Nephron (organoid): Measurements from ENCODE around the gene IKZF4.
"Not testable (repeated sequence)": the region's sequence is repeated elsewhere in the genome, so short reads cannot be mapped to it uniquely, and the experiment has no call there.

Experiments used
- H3K27ac Mint-ChIP-seq, 3 experiments: 2 replicates each; pipeline ENCODE4 v1.8.0; 2020; ENCODE audit warnings: mixed read lengths in 3 of 3, mild to moderate bottlenecking in 2 of 3, moderate library complexity in 1 of 3
- H3K27me3 Mint-ChIP-seq: 2 replicates; pipeline ENCODE4 v1.8.0; 2021; ENCODE audit warnings: low read depth, mild to moderate bottlenecking, moderate library complexity, mixed read lengths
- H3K36me3 Mint-ChIP-seq: 2 replicates; pipeline ENCODE4 v1.8.0; 2020; ENCODE audit warnings: low read depth, mixed read lengths
- H3K4me1 Mint-ChIP-seq: 2 replicates; pipeline ENCODE4 v1.8.0; 2020; ENCODE audit warnings: mixed read lengths
- H3K4me3 Mint-ChIP-seq, 3 experiments: 2 replicates each; pipeline ENCODE4 v1.8.0; 2020; ENCODE audit warnings: mild to moderate bottlenecking in 3 of 3, mixed read lengths in 3 of 3, moderate library complexity in 2 of 3
- H3K9me3 Mint-ChIP-seq: 2 replicates; pipeline ENCODE4 v1.8.0; 2020; ENCODE audit warnings: mixed read lengths
- TF ChIP-seq, protein P1 (sequence below), 3 experiments: fragments of 200-600 bp; sonication (generic); IDR thresholded peaks; one replicate each; pipeline ENCODE4 v1.5.0; 2021; ENCODE audit warnings: antibody characterized with exemption in 3 of 3; ENCODE audit not compliant: unreplicated experiment in 3 of 3

The IKZF4 gene

DNA sequence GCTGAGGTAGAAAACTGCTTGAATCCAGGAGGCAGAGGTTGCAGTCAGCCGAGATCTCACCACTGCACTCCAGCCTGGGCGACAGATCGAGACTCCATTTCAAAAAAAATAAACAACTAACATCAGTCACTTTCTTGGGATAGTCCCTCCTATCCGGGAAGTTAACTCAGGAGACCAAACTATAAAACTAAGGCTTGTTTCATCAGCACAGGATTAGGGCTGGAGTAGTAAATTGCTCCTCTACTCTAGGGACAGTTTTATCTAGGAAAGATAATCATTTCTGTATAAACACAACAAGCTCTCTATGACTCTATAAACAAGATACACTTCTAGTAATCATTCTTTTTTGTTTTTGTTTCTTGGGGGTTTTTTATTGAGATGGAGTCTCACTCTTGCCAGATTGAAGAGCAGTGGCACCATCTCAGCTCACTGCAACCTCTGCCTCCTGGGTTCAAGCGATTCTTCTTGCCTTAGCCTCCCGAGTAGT lies 32.6 kb downstream of the IKZF4 start:
- no peak overlapping the region for H3K4me3 Mint-ChIP-seq
- H3K27me3 Mint-ChIP-seq, result no peaks in the 10 kb centered on the region
- no peaks in the 10 kb centered on the region for H3K4me1 Mint-ChIP-seq
- H3K9me3 Mint-ChIP-seq, result no peaks in the 10 kb centered on the region
- TF ChIP-seq, protein P1, sequence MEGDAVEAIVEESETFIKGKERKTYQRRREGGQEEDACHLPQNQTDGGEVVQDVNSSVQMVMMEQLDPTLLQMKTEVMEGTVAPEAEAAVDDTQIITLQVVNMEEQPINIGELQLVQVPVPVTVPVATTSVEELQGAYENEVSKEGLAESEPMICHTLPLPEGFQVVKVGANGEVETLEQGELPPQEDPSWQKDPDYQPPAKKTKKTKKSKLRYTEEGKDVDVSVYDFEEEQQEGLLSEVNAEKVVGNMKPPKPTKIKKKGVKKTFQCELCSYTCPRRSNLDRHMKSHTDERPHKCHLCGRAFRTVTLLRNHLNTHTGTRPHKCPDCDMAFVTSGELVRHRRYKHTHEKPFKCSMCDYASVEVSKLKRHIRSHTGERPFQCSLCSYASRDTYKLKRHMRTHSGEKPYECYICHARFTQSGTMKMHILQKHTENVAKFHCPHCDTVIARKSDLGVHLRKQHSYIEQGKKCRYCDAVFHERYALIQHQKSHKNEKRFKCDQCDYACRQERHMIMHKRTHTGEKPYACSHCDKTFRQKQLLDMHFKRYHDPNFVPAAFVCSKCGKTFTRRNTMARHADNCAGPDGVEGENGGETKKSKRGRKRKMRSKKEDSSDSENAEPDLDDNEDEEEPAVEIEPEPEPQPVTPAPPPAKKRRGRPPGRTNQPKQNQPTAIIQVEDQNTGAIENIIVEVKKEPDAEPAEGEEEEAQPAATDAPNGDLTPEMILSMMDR (IDR thresholded peaks at IDR 0.05; ENCODE audit: unreplicated experiment in 3 of 3), result no peak
- H3K27ac Mint-ChIP-seq, result peak overlapping the region in 1 of 3 experiments; percentile 17
- no peaks in the 10 kb centered on the region for H3K36me3 Mint-ChIP-seq

DNA sequence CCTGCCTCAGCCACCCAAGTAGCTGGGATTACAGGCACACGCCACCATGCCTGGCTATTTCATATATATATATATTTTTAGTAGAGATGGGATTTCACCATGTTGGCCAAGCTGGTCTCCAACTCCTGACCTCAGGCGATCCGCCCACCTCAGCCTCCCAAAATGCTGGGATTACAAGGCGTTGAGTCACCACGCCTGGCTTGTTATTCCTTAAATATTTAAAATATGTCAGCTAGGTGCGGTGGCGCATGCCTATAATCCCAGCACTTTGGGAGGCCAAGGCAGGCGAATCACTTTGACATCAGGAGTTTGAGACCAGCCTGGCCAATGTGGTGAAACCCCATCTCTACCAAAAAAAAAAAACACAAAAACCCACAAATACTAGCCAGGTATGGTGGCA lies 39.1 kb downstream of the IKZF4 start:
- H3K36me3 Mint-ChIP-seq, H3K4me1 Mint-ChIP-seq, H3K9me3 Mint-ChIP-seq, H3K4me3 Mint-ChIP-seq, H3K27ac Mint-ChIP-seq, H3K27me3 Mint-ChIP-seq: not testable (repeated sequence)

DNA sequence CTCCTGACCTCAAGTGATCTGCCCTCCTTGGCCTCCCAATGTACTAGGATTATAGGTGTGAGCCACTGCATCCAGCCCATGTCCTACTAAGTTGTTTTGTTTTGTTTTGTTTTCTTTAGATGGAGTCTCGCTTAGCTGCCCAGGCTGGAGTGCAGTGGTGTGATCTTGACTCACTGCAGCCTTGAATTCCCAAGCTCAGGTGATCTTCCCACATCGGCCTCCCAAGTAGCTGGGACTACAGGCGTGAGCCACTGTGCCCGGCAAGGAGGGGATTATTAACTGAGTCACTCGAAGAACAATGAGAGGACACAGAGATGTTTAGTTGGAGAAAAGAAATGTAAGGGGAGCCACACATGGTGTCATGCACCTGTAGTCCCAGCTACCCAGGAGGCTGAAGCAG lies 41.1 kb downstream of the IKZF4 start:
- no peaks in the 10 kb centered on the region for H3K27me3 Mint-ChIP-seq
- no peaks in the 10 kb centered on the region for H3K9me3 Mint-ChIP-seq
- H3K4me3 Mint-ChIP-seq, result no peak overlapping the region
- H3K4me1 Mint-ChIP-seq, result no peaks in the 10 kb centered on the region
- H3K27ac Mint-ChIP-seq, result no peak overlapping the region
- TF ChIP-seq, protein P1 (IDR thresholded peaks at IDR 0.05; ENCODE audit: unreplicated experiment in 3 of 3), result no peak
- no peaks in the 10 kb centered on the region for H3K36me3 Mint-ChIP-seq

DNA sequence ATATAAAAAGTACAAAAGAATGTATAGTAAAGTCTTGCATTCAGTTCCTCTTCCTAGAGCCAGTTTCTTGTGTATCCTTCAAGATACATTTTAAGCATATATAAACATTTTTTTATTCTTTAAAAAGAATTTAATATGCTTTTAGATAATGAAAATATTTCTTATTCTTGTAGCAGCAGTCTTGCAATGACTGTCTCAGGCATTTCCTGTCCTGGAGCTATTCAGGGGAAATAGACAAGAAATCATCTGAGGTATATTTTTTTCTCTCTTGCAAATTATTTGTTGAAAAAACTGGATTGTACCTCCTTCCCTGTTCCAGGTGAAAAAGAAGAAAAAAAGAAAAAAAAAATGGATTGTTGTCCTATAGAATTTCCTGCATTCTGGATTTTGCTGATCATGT lies 42.2 kb downstream of the IKZF4 start:
- Mint-ChIP-seq H3K27me3 (no peaks in the 10 kb centered on the region), H3K36me3 (no peaks in the 10 kb centered on the region), H3K4me3 (no peak overlapping the region), H3K27ac (no peak overlapping the region), H3K4me1 (no peaks in the 10 kb centered on the region), H3K9me3 (no peaks in the 10 kb centered on the region)
- TF ChIP-seq, protein P1 (IDR thresholded peaks at IDR 0.05; ENCODE audit: unreplicated experiment in 3 of 3), result no peak

DNA sequence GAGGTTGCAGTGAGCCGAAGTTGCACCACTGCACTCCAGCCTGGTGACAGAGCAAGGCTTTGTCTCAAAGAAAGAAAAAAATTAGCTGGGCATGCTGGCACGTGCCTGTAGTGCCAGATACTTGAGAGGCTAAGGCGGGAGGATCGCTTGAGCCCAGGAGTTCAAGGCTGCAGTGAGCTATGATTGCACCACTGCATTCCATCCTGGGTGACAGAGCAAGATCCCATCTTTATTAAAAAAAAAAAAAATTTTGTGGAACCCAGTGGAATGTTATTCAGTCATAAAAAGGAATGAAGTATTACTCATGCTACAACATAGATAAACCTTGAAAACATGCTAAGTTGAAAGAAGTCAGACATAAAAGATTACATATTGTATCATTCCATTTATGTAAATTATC lies 50.8 kb downstream of the IKZF4 start:
- no peak overlapping the region for H3K4me3 Mint-ChIP-seq
- TF ChIP-seq, protein P1 (IDR thresholded peaks at IDR 0.05; ENCODE audit: unreplicated experiment in 3 of 3), result no peak
- no peaks in the 10 kb centered on the region for H3K9me3 Mint-ChIP-seq
- H3K27ac Mint-ChIP-seq, result no peak overlapping the region
- H3K27me3 Mint-ChIP-seq, result peaks cover 9% of the 10 kb centered on the region
- no peaks in the 10 kb centered on the region for H3K36me3 Mint-ChIP-seq
- H3K4me1 Mint-ChIP-seq, result no peaks in the 10 kb centered on the region

DNA sequence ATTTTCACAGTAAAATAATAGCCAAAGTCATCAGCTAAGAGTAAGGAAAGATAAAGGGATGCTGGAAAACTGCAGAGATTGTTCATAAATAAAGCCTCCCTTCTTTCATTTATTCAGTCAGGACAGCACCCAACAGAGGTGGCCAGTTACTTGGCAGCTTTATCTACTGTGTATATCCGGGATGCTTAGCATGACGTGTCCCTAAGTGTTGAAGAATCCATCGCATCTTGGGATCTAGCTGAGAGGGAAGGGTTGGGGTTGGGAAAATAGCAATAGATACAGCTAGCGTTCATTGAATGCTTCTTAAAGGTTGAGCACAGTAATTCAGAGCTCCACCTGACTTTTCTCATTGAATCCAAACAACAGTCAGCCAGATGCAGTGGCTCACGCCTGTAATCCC lies 53.6 kb downstream of the IKZF4 start:
- Mint-ChIP-seq H3K9me3 (no peaks in the 10 kb centered on the region), H3K4me1 (peaks cover 5% of the 10 kb centered on the region), H3K4me3 (no peak overlapping the region), H3K27me3 (peaks cover 20% of the 10 kb centered on the region), H3K36me3 (no peaks in the 10 kb centered on the region), H3K27ac (no peak overlapping the region)
- TF ChIP-seq, protein P1 (IDR thresholded peaks at IDR 0.05; ENCODE audit: unreplicated experiment in 3 of 3), result no peak

DNA sequence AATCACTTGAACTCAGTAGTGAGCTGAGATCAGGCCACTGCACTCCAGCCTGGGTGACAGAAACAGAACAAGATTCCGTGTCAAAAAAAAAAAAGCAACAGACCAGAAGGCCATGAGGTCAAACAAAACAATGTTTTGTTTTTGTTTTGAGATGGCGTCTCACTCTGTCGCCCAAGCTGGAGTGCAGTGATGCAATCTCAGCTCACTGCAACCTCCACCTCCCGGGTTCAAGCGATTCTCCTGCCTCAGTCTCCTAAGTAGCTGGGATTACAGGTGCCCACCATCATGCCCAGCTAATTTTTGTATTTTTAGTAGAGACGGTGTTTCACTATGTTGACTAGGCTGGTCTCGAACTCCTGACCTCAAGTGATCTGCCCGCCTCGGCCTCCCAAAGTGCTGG lies 57.1 kb downstream of the IKZF4 start:
- H3K27ac Mint-ChIP-seq, H3K9me3 Mint-ChIP-seq, H3K36me3 Mint-ChIP-seq: not testable (repeated sequence)
- peaks cover 49% of the 10 kb centered on the region for H3K27me3 Mint-ChIP-seq
- peak overlapping the region in 1 of 3 experiments; percentile 89 for H3K4me3 Mint-ChIP-seq
- H3K4me1 Mint-ChIP-seq, result peaks cover 11% of the 10 kb centered on the region
